ENCODE results near the gene ERAS. TPM values are rescaled to one million over a fixed set of nuclear protein-coding genes. Genes with fewer than 3 reads are reported as not detected.

Gene ERAS
- total RNA-seq, 4 donors from 2014 or later, result not detected

DNA sequence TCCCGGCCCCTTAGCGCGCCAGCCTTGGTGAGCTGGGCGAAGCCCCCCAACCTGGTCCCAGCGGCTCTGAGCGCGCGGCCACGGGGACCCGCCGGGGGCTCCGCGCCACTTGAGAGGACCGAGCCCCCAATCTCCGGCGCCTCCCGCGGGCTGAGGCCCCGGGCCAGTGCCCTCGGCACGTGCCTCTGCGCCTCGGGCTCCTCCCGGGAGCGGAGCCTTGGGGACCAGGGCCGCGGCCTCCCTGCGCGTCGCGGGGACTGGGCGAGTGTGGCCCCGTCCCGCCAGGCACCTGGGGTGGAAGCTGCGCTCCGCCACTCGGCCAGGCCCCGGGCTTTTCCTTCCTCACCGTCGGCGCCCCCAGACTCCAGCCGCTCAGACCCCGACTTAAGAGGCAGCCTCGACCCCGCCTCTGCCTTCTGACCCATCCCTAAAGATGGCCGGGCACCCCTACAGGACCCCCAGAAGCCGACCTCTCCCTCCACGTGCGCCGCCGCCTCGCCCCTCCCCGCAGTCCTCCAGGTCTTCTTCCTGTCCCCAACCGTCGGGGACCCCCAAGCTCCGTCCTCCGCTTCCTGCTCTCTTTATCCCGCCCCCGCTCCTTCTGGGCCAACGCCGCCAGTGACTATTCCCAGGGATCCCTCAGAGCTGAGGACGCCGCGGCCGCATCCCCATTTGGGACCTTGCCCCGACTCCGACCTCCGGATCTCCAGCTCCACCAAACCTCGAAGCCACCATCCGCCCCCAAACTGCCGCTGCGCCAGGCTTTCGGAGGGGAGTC is 752 bp downstream of the ERAS start:
- Histone ChIP-seq H3K27me3 (no peaks in the 10 kb centered on the region), H3K36me3 (peaks cover 0 to 10% (median 0%) of the 10 kb centered on the region in 3 donors), H3K4me1 (no peaks in the 10 kb centered on the region), H3K9me3 (no peaks in the 10 kb centered on the region), H3K4me3 (no peak overlapping the region), H3K27ac (no peak overlapping the region)
- TF ChIP-seq, protein P1, sequence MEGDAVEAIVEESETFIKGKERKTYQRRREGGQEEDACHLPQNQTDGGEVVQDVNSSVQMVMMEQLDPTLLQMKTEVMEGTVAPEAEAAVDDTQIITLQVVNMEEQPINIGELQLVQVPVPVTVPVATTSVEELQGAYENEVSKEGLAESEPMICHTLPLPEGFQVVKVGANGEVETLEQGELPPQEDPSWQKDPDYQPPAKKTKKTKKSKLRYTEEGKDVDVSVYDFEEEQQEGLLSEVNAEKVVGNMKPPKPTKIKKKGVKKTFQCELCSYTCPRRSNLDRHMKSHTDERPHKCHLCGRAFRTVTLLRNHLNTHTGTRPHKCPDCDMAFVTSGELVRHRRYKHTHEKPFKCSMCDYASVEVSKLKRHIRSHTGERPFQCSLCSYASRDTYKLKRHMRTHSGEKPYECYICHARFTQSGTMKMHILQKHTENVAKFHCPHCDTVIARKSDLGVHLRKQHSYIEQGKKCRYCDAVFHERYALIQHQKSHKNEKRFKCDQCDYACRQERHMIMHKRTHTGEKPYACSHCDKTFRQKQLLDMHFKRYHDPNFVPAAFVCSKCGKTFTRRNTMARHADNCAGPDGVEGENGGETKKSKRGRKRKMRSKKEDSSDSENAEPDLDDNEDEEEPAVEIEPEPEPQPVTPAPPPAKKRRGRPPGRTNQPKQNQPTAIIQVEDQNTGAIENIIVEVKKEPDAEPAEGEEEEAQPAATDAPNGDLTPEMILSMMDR (IDR thresholded peaks at IDR 0.05), result no peak
- TF ChIP-seq POLR2A (IDR thresholded peaks at IDR 0.05), result no peak
- DNase-seq, result no peak

DNA sequence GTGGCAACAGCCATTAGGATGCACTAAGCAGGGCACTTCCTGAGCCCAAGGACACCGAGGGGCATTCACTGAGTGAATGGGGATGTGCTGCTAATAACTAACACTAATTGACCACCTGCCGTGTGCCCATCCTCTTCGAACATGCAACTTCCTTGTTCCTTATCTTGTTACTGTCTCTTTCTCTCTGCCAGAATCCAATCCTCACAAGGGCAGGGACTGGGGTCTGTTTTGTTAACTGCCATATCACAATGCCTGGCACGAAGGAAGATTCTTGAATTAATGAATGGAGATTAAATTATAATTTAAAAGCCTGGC is 1.3 kb downstream of the ERAS start:
- Histone ChIP-seq H3K4me1 (no peaks in the 10 kb centered on the region), H3K36me3 (peaks cover 0 to 10% (median 0%) of the 10 kb centered on the region in 3 donors), H3K27ac (no peak overlapping the region), H3K4me3 (no peak overlapping the region), H3K9me3 (no peaks in the 10 kb centered on the region), H3K27me3 (no peaks in the 10 kb centered on the region)
- TF ChIP-seq POLR2A (IDR thresholded peaks at IDR 0.05), result no peak
- TF ChIP-seq, protein P1 (IDR thresholded peaks at IDR 0.05), result no peak
- DNase-seq, result no peak

DNA sequence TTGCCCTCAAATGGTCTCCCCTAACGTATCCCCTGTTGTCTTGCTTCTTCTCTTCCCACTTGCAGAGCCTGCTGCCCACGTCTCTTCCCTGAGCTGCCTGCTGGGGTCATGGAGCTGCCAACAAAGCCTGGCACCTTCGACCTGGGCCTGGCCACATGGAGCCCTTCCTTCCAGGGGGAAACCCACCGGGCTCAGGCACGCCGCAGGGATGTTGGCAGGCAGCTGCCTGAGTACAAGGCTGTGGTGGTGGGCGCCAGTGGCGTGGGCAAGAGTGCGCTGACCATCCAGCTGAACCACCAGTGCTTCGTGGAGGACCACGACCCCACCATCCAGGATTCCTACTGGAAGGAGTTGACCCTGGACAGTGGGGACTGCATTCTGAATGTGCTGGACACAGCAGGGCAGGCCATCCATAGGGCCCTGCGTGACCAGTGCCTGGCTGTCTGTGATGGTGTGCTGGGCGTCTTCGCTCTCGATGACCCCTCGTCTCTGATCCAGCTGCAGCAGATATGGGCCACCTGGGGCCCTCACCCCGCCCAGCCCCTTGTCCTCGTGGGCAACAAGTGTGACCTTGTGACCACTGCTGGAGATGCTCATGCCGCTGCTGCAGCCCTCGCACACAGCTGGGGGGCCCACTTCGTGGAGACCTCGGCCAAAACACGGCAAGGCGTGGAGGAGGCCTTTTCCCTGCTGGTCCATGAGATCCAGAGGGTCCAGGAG is 2.9 kb downstream of the ERAS start:
- DNase-seq, result no peak
- Histone ChIP-seq H3K9me3 (no peaks in the 10 kb centered on the region), H3K4me3 (no peak overlapping the region), H3K36me3 (peaks cover 0 to 4% (median 0%) of the 10 kb centered on the region in 3 donors), H3K27me3 (no peaks in the 10 kb centered on the region), H3K27ac (no peak overlapping the region), H3K4me1 (no peaks in the 10 kb centered on the region)
- TF ChIP-seq POLR2A (IDR thresholded peaks at IDR 0.05), result no peak

DNA sequence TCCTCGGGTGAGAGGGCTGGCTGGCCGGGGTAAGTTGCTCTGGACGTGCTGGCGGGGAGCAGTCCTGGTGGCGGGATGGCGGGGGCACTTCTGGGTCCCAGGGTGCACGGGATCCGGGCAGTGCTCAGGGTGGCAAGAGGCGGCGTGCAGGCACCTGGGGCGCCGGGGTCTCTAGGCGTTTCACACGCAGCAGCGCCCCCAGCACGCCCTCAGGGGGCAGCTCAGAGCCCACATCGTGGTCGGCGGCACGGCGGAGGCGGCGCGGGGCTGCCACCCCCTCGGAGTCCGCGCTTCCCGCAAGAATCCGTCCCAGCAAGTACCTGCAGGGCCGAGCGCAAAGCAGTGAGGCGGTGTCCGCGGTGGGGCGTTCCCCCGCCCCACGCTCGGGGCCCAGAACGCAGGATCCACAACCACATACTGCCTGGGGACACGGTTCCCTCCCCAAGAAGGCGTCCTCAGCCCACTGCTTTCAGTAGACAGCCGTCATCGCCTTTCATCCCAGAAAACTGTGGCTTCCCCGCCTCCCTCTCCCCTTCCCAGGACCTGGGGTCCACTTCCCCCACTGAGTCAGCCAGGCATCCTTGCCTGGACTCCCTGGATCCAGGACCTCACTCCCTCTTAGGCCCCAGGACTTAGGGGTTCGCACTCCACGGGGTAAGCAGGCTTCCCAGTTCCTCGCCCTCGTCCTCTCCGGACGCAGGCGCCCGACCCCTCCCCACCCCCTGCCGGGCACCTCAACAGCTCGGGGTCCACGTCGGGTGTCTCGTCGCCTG is 5.0 kb downstream of the ERAS start:
- no peak for DNase-seq
- no peaks in the 10 kb centered on the region for H3K27me3 ChIP-seq
- H3K4me3 ChIP-seq, result no peak overlapping the region
- no peak overlapping the region for H3K27ac ChIP-seq
- no peaks in the 10 kb centered on the region for H3K4me1 ChIP-seq
- H3K9me3 ChIP-seq, result no peaks in the 10 kb centered on the region
- H3K36me3 ChIP-seq, result no peaks in the 10 kb centered on the region
- no peak for TF ChIP-seq POLR2A (IDR thresholded peaks at IDR 0.05)
- TF ChIP-seq, protein P1 (IDR thresholded peaks at IDR 0.05), result no peak

DNA sequence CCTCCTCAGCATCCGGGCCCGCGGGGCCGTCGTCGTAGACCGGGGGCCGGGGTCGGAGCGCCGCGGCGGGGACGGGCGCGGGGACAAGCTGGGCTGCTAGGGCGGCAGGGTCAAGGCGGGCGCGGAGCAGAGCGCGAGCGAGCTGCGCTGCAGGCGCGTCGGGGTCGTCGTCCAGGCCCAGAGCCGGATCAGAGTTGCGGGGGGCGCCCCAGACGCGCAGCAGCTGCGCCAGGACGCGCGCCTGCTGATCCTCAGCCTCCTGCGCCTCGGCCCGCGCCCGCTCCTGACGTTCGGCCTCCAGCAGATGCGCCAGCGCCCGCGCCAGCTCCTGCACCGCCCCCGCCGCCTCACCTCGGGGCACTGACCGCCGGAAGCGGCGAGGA is 5.6 kb downstream of the ERAS start:
- H3K36me3 ChIP-seq, result no peaks in the 10 kb centered on the region
- H3K4me3 ChIP-seq, result no peak overlapping the region

More for the DNA sequence above, 5.6 kb downstream of the ERAS start:
- no peak for DNase-seq
- no peaks in the 10 kb centered on the region for H3K9me3 ChIP-seq
- TF ChIP-seq, protein P1 (IDR thresholded peaks at IDR 0.05), result no peak
- TF ChIP-seq POLR2A (IDR thresholded peaks at IDR 0.05), result no peak
- H3K27ac ChIP-seq, result no peak overlapping the region
- no peaks in the 10 kb centered on the region for H3K4me1 ChIP-seq
- H3K27me3 ChIP-seq, result no peaks in the 10 kb centered on the region

Measured in Peyer's patch (tissue), 4 donors.